Mammary epithelial cell (primary cell): ENCODE results near the gene TPRKB.

ENCODE experiments used
- EZH2 ChIP-seq: IDR thresholded peaks from 2 replicates; pipeline ENCODE4 v1.6.1; 2012; ENCODE audit warnings: low read length, inconsistent platforms, borderline replicate concordance
- TF ChIP-seq, protein P1 (sequence below), 2 donors: IDR thresholded peaks in 1 of 2; conservative IDR thresholded peaks in 1 of 2; 2 replicates each; pipeline ENCODE4 v1.5.1; 2011 to 2012; ENCODE audit warnings: inconsistent platforms in 2 of 2, low read length in 2 of 2, mild to moderate bottlenecking in 2 of 2, control low read depth in 1 of 2, low read depth in 1 of 2; ENCODE audit not compliant: insufficient read depth in 1 of 2; ENCODE audit errors: extremely low read depth in 1 of 2

DNA sequence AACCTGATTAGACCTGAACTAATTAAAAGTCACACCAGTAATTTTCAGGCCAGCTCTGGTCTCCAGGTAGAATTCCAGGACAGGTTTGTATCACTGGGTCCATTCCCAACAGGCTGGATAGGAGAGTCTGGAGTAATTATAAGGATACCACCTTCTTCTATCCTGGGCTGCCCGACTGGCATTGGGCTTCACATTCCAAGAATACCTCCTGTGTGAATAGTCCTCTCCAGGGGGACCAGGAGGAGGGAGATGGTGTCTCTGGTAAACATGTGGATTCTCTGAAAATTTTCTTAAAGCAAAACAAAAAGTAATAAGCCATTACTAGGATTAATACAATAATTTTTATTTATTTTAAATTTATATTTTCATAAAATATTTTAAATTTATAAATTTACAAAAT, 25.4 kb upstream of the TPRKB start:
- no peak for TF ChIP-seq EZH2
- TF ChIP-seq, protein P1, sequence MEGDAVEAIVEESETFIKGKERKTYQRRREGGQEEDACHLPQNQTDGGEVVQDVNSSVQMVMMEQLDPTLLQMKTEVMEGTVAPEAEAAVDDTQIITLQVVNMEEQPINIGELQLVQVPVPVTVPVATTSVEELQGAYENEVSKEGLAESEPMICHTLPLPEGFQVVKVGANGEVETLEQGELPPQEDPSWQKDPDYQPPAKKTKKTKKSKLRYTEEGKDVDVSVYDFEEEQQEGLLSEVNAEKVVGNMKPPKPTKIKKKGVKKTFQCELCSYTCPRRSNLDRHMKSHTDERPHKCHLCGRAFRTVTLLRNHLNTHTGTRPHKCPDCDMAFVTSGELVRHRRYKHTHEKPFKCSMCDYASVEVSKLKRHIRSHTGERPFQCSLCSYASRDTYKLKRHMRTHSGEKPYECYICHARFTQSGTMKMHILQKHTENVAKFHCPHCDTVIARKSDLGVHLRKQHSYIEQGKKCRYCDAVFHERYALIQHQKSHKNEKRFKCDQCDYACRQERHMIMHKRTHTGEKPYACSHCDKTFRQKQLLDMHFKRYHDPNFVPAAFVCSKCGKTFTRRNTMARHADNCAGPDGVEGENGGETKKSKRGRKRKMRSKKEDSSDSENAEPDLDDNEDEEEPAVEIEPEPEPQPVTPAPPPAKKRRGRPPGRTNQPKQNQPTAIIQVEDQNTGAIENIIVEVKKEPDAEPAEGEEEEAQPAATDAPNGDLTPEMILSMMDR (conservative IDR thresholded peaks at IDR 0.05 in 1 of 2, IDR thresholded peaks at IDR 0.05 in 1 of 2; ENCODE audit: extremely low read depth in 1 of 2, insufficient read depth in 1 of 2, low read depth in 1 of 2, low read length in 2 of 2), result no peak
